SU-DHL-6 (cell line): ENCODE results near the gene ST14.

Experiments used
- H2AFZ ChIP-seq: fragments of 200-600 bp; sonication (generic); 2 replicates; pipeline ENCODE4 v1.6.1; 2014; ENCODE audit warnings: low read depth, mild to moderate bottlenecking, moderate library complexity, mixed read lengths, antibody characterized with exemption, low read length; ENCODE audit not compliant: severe bottlenecking
- H3F3A ChIP-seq: fragments of 200-600 bp; shearing (Covaris generic); 2 replicates; pipeline ENCODE4 v1.6.0; 2016; ENCODE audit warnings: antibody characterized with exemption, mild to moderate bottlenecking; ENCODE audit not compliant: insufficient read depth
- H3K27ac ChIP-seq: fragments of 200-600 bp; sonication (generic); 2 replicates; pipeline ENCODE4 v1.5.1; 2016; ENCODE audit warnings: low read depth, mild to moderate bottlenecking, low read length, moderate library complexity, mixed read lengths
- H3K27me3 ChIP-seq: fragments of 200-600 bp; sonication (generic), shearing (Covaris generic); 2 replicates; pipeline ENCODE4 v1.6.0; 2014; ENCODE audit warnings: mild to moderate bottlenecking, low read length
- H3K36me3 ChIP-seq: fragments of 200-600 bp; sonication (generic); 2 replicates; pipeline ENCODE4 v1.6.1; 2014; ENCODE audit warnings: mild to moderate bottlenecking, low read length, mixed read lengths
- H3K4me2 ChIP-seq: fragments of 300-600, 200-600 bp; shearing (Covaris generic), sonication (generic); 2 replicates; pipeline ENCODE4 v1.6.0; 2014; ENCODE audit warnings: low read length, low read depth, mild to moderate bottlenecking; ENCODE audit not compliant: poor library complexity, severe bottlenecking
- H3K4me3 ChIP-seq: fragments of 200-600 bp; sonication (generic); 2 replicates; pipeline ENCODE4 v1.5.1; 2014; ENCODE audit warnings: antibody characterized with exemption, low read length, mild to moderate bottlenecking, mixed read lengths; ENCODE audit not compliant: insufficient read depth, poor library complexity, severe bottlenecking
- H3K79me2 ChIP-seq: fragments of 200-600 bp; sonication (generic); 2 replicates; pipeline ENCODE4 v1.6.1; 2014; ENCODE audit warnings: mild to moderate bottlenecking, low read length, moderate library complexity; ENCODE audit not compliant: insufficient read depth
- H3K9ac ChIP-seq: fragments of 200-600 bp; sonication (generic); 2 replicates; pipeline ENCODE4 v1.7.0; 2014; ENCODE audit warnings: mild to moderate bottlenecking, low read length
- H3K9me2 ChIP-seq: fragments of 200-600 bp; sonication (generic); replicated peaks from 2 replicates; pipeline ENCODE4 v1.6.1; 2014; ENCODE audit warnings: low read length; ENCODE audit not compliant: insufficient read depth
- H3K9me3 ChIP-seq: fragments of 200-600 bp; sonication (generic); 2 replicates; pipeline ENCODE4 v1.6.1; 2014; ENCODE audit warnings: low read length, mixed read lengths; ENCODE audit not compliant: insufficient read depth
- H4K20me1 ChIP-seq: fragments of 200-600 bp; sonication (generic); 2 replicates; pipeline ENCODE4 v1.6.1; 2014; ENCODE audit warnings: low read depth, mild to moderate bottlenecking, antibody characterized with exemption, low read length, moderate library complexity, mixed read lengths
- EZH2phosphoT487 ChIP-seq: fragments of 200-600 bp; sonication (generic), shearing (Covaris generic); conservative IDR thresholded peaks from 2 replicates; pipeline ENCODE4 v1.6.1; 2018; ENCODE audit warnings: mild to moderate bottlenecking, antibody characterized with exemption, low read length, moderate library complexity, mixed read lengths
- TF ChIP-seq, protein P1 (sequence below): fragments of 200-600 bp; sonication (generic); IDR thresholded peaks from one replicate; pipeline ENCODE4 v1.5.1; 2017; ENCODE audit warnings: antibody characterized with exemption, mild to moderate bottlenecking, low read length, moderate library complexity; ENCODE audit not compliant: insufficient read depth, poor library complexity, severe bottlenecking

ST14 gene

DNA sequence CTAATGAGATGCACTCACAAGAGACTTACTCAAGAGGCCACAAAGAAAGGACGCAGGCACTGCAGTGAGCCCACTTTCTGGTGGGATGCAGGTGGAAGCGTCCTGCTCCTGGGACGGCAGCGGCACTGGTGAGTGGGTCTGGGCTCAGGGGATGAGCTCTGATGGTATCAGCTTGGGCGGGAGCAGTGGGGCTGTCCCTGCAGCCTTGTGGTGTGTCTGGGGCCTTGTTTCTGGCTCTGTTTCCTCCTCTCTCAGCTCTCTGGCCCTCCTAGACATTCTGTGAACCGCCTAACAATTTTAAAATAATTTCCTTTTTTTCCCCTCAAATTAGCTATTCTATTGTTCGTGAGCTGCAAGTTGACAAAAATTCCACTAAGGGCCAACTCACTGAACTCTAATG, 8.8 kb upstream of the ST14 start:
- no peaks in the 10 kb centered on the region for H3K79me2 ChIP-seq
- H3K4me2 ChIP-seq: peak overlapping the region; percentile 79
- no peaks in the 10 kb centered on the region for H3K36me3 ChIP-seq
- no peaks in the 10 kb centered on the region for H3K9me3 ChIP-seq
- no peak overlapping the region for H3K4me3 ChIP-seq
- H3K27ac ChIP-seq: peak overlapping the region; percentile 99
- TF ChIP-seq, protein P1, sequence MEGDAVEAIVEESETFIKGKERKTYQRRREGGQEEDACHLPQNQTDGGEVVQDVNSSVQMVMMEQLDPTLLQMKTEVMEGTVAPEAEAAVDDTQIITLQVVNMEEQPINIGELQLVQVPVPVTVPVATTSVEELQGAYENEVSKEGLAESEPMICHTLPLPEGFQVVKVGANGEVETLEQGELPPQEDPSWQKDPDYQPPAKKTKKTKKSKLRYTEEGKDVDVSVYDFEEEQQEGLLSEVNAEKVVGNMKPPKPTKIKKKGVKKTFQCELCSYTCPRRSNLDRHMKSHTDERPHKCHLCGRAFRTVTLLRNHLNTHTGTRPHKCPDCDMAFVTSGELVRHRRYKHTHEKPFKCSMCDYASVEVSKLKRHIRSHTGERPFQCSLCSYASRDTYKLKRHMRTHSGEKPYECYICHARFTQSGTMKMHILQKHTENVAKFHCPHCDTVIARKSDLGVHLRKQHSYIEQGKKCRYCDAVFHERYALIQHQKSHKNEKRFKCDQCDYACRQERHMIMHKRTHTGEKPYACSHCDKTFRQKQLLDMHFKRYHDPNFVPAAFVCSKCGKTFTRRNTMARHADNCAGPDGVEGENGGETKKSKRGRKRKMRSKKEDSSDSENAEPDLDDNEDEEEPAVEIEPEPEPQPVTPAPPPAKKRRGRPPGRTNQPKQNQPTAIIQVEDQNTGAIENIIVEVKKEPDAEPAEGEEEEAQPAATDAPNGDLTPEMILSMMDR: no peak
- no peak for TF ChIP-seq EZH2phosphoT487
- no peaks in the 10 kb centered on the region for H3K9me2 ChIP-seq
- H2AFZ ChIP-seq: no peak overlapping the region
- H3F3A ChIP-seq: peaks cover 57% of the 10 kb centered on the region
- no peaks in the 10 kb centered on the region for H4K20me1 ChIP-seq
- H3K9ac ChIP-seq: peak overlapping the region; percentile 46
- no peaks in the 10 kb centered on the region for H3K27me3 ChIP-seq

GRCh38 chr11:130151196-130151595, 8.4 kb upstream of the ST14 start:
- Histone ChIP-seq H3K27me3 (no peaks in the 10 kb centered on the region), H3K9ac (peak overlapping the region; percentile 46), H3K36me3 (no peaks in the 10 kb centered on the region), H4K20me1 (no peaks in the 10 kb centered on the region), H2AFZ (no peak overlapping the region), H3K79me2 (no peaks in the 10 kb centered on the region), H3K27ac (peak overlapping the region; percentile 99), H3K9me3 (no peaks in the 10 kb centered on the region), H3K4me3 (no peak overlapping the region), H3K4me2 (peak overlapping the region; percentile 79), H3F3A (peaks cover 53% of the 10 kb centered on the region), H3K9me2 (no peaks in the 10 kb centered on the region)
- TF ChIP-seq EZH2phosphoT487: no peak
- TF ChIP-seq, protein P1: no peak

- Histone ChIP-seq H3K9me2 (no peaks in the 10 kb centered on the region), H4K20me1 (no peaks in the 10 kb centered on the region), H3K4me3 (no peak overlapping the region), H2AFZ (no peak overlapping the region), H3K36me3 (no peaks in the 10 kb centered on the region), H3K27ac (no peak overlapping the region), H3K4me2 (no peak overlapping the region), H3K9me3 (no peaks in the 10 kb centered on the region), H3K79me2 (peaks cover 14% of the 10 kb centered on the region), H3F3A (peaks cover 44% of the 10 kb centered on the region), H3K9ac (no peak overlapping the region), H3K27me3 (no peaks in the 10 kb centered on the region)
- TF ChIP-seq, protein P1: no peak
- TF ChIP-seq EZH2phosphoT487: no peak
Measured at GRCh38 chr11:130156108-130157022, 3.2 kb upstream of the ST14 start.
